ENCODE measurements around the gene NHLH1. TPM values are rescaled to one million over a fixed set of nuclear protein-coding genes. Genes with fewer than 3 reads are reported as not detected.

NHLH1 gene
- total RNA-seq, 4 donors from 2014 or later, result 0.46 TPM; not detected in 3

DNA sequence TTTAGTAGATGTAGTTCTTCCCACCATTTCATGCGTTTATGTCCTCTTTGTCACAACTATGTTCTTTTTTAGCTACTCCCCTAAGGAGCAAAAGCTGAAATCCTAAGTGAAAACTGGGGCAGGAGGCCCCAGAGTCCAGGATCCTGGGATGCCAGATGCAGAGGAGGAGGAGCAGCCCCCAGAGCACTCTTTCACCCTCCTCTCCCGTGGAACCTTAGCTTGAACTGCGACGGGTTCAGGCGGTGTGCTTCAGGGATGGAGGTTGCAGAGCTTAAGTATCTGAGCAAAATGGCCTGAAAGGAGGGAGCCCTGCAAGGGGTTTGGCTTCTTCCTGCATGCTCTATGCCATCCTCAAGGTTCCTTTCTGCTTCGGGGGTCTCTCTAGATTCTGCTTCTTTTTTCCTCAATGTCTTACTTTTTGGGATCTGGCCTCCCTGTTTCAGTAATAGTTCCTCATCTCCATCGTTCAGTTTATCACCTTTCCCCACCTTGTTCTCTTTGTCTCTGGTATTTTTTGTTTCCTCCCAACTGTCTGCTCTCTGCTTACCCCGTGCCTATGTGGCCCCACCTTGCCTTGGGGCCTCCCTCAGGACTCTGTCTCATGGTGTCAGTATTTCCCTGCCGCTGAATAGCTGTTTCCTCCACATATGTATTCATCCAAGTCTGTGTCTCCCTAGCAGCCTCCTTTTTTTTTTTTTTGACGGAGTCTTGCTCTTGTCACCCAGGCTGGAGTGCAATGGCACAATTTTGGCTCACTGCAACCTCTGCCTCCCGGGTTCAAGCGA, 2.7 kb upstream of the NHLH1 start:
- DNase-seq (ENCODE audit: low spot score), result no peak
- ATAC-seq (ENCODE audit: low FRiP score), result no peak
- TF ChIP-seq, protein P1, sequence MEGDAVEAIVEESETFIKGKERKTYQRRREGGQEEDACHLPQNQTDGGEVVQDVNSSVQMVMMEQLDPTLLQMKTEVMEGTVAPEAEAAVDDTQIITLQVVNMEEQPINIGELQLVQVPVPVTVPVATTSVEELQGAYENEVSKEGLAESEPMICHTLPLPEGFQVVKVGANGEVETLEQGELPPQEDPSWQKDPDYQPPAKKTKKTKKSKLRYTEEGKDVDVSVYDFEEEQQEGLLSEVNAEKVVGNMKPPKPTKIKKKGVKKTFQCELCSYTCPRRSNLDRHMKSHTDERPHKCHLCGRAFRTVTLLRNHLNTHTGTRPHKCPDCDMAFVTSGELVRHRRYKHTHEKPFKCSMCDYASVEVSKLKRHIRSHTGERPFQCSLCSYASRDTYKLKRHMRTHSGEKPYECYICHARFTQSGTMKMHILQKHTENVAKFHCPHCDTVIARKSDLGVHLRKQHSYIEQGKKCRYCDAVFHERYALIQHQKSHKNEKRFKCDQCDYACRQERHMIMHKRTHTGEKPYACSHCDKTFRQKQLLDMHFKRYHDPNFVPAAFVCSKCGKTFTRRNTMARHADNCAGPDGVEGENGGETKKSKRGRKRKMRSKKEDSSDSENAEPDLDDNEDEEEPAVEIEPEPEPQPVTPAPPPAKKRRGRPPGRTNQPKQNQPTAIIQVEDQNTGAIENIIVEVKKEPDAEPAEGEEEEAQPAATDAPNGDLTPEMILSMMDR (IDR thresholded peaks at IDR 0.05), result no peak

DNA sequence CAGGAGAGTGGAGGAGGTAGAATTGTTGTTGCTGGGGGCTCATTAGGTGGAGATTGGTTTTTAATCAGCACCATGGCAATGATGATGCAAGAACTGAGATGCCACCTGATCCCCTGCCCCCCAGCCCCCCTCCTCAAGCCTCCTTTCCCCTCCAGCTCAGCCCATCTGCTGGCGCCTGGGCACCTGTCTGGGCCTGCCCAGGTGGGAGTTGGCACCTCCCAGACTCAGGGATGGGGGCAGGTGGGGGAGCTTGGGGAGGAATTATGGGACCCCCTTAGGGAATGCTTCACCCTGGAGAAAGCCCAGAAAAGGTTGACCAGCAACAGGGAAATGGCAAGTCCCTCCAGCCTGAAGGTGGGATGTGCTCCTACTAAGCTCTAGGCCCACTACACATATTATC, 1.5 kb upstream of the NHLH1 start:
- DNase-seq (ENCODE audit: low spot score) (no peak), ATAC-seq (ENCODE audit: low FRiP score) (no peak)
- TF ChIP-seq, protein P1 (IDR thresholded peaks at IDR 0.05), result no peak

DNA sequence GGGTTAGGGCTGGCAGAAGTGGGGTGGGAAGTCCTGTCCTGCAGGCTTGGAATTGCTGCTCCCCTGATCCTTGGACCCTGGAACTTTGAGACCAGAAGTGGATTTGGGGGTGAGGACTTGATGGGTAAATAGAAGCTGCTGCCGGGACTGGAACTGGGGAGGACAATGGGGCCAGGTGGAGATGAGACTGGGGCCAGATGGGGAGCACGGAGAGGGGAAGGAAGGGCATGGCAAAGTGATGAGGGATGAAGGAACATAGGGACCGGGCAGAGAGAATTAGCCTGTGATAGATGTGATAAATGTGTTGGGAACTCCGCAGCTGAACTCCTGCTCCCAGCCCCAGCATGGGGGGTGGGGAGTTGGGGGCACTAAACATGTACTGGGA, 637 bp downstream of the NHLH1 start:
- DNase-seq (ENCODE audit: low spot score) (no peak), ATAC-seq (ENCODE audit: low FRiP score) (no peak)
- TF ChIP-seq, protein P1 (IDR thresholded peaks at IDR 0.05), result no peak

DNA sequence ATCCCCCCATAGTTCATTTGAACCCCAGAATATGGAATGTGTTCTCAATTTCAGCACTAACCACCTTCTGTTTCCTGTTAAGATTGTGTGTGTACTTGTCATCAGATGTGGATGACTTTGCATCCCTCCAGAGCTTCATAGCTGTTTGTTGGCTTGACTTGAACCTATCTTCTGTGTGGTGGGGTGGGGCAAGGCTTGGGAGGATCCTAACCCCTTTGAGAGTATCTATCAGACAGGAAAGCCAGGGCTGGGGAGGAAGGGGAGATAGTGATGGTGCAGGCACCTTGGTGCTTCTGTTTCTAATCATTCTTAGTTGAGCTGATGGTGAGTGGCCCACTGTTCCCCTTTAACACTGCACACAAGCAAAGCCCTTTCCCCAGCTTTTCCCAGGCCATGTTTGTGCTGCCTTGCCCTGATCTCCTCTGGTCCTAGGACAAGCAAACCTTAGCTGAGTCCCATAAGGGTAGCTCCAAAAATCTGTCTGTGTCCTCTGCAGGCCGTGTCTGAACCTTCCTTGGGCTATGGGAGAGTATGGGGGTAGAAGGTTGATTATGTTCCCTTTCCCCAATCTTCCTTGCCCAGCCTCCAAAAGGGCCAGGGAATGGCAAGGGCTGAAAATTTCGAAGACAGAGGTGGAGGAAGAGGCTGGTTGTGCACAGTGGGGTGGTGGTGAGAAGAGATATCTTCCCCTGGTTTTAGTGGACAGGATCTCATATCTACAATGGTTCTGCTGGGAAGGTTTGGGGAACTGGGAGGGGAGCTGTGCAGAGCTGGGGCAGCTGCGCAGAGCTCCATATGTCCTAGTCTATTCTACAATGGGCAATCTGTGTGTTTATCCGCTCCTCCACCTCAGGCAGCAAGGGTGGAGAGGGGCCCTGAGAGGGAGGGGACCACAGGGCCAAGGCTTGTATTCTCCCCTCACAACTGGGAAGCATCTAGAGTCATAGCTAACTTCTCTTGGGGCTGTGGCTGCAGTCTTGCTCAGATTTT, 1.4 kb downstream of the NHLH1 start:
- DNase-seq (ENCODE audit: low spot score) (no peak), ATAC-seq (ENCODE audit: low FRiP score) (no peak)
- TF ChIP-seq, protein P1 (IDR thresholded peaks at IDR 0.05), result no peak

DNA sequence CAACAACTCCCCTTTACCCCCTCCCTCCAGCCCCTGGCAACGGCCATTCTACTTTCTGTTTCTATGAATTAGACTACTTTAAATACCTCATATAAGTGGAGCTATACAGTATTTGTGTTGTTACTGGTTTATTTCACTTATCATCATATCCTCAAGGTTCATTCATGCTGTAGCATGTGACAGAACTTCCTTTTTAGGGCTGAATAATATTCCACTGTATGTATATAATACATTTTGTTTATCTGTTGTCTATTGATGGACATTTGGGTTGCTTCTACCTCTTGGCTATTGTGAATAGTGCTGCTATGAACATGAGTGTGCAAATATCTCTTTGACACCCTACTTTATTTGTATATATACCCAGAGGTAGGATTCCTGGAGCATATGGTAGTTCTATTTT, 2.2 kb downstream of the NHLH1 start:
- DNase-seq (ENCODE audit: low spot score), result no peak
- TF ChIP-seq, protein P1 (IDR thresholded peaks at IDR 0.05), result no peak
- ATAC-seq (ENCODE audit: low FRiP score), result no peak

DNA sequence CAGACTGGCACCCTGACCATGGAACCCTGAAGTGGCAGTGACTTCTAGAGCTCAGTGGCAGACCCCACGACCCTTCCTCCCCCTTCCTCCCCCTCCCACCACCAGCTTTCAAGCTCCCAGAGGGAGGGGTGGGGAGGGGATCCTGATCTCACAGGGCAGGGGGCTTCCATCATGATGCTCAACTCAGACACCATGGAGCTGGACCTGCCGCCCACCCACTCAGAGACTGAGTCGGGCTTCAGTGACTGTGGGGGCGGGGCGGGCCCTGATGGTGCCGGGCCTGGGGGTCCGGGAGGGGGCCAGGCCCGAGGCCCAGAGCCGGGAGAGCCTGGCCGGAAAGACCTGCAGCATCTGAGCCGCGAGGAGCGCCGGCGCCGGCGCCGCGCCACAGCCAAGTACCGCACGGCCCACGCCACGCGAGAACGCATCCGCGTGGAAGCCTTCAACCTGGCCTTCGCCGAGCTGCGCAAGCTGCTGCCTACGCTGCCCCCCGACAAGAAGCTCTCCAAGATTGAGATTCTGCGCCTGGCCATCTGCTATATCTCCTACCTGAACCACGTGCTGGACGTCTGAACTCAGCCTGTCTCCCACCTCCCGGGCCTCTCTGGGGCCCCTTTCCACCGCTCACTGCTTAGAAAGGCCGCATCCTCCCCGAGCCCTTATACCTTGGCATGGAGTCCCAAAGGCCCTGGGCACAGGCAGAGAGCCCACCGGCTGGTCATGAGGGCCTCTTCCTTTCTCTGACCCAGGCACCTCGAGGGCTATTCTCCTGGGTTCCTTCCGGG, 3.9 kb downstream of the NHLH1 start:
- ATAC-seq (ENCODE audit: low FRiP score), result no peak
- TF ChIP-seq, protein P1 (IDR thresholded peaks at IDR 0.05), result no peak

More for the DNA sequence above, 3.9 kb downstream of the NHLH1 start:
- DNase-seq (ENCODE audit: low spot score), result no peak
